Effector CD4-positive, alpha-beta T cell (primary cell): Measurements from ENCODE around the gene NRIP2.

Experiments
- DNase-seq: peaks from one replicate; pipeline ENCODE4 v3.0.0-alpha.2; 2020

Gene NRIP2

DNA sequence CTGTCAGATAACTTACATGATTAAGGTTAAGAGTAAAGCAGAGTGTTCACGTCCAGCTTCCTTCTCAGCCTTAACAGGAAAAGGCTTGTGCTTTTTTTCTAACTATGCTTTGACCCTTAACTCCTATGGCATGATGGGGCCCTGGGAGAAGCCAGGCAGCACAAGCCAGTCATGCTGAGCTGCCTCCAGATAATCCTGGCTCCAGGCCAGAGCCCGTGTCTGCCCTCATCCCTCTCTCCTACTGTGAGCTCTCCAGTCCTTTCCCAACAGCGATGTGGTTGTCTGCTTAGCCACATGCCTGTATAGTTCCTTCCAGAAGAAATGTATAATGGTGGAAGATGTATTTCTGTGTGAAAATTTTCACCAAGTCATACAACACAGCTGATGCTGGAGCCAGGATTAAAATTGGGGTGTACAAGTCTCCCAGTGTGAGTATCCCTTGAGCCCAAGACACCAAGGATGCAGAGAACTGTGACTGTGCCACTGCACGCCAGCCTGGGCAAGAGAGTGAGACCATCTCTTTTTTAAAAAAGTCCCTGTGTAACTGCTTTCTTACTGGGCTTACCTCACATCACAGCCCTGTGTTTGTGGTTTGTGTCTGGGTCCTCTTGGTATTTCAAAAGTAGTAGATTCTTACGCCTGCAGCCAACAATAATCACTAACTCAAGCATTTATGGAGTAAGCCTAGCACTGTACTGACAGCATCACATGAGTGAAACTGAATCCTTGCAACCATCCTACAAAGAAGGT, 30.3 kb downstream of the NRIP2 start:
- DNase-seq: no peak

- DNase-seq: no peak
These were observed 31.0 kb downstream of the NRIP2 start for GRCh38 chr12:2803635-2804392.

GRCh38 chr12:2801044-2801783, 33.6 kb downstream of the NRIP2 start:
- no peak for DNase-seq

DNA sequence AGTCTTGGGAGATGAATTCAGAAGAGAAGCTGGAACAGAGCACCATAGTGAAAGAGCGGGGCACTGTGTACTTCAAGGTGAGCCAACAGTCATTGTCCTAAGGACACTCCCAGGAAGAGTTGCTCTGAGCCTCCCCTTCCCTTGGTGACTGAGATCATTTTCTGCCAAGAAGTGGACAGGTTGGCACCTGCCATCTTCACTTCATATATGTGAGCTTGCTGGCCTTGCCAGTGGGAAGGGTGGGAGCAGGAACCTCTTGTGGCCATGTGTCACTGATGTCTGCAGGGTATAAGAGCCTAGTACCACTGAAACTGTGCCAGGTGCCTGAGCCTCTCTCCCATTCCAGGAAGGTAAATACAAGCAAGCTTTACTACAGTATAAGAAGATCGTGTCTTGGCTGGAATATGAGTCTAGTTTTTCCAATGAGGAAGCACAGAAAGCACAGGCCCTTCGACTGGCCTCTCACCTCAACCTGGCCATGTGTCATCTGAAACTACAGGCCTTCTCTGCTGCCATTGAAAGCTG, 34.7 kb downstream of the NRIP2 start:
- no peak for DNase-seq

DNA sequence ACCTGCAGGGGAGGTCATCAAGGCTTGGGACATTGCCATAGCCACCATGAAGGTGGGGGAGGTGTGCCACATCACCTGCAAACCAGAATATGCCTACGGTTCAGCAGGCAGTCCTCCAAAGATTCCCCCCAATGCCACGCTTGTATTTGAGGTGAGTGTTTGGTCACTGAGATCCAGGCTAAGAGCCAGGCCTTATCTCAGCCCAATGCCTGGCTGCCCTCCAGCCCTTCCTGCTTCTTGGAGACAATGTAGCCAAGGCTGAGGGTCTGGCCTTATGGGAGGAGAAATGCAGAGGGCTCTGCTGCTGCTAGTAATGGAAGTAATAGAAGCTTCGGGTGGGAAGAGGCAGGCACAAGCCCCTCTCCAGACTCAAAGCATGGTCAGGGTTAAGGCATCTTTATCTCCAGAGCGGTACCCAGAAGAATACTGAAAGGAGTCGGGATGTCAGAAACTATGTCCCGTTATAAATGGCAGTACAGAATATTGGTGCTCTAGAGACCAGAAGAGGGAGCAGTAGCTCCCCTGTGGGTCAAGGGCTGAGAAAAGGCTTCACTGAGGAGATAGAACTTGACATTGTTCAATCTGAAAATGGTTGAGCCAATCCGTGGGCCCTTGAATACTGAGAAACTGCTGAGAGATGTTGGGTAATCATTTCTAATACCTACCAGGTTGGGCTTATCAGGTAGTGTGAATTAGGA, 37.0 kb downstream of the NRIP2 start:
- DNase-seq: no peak

DNA sequence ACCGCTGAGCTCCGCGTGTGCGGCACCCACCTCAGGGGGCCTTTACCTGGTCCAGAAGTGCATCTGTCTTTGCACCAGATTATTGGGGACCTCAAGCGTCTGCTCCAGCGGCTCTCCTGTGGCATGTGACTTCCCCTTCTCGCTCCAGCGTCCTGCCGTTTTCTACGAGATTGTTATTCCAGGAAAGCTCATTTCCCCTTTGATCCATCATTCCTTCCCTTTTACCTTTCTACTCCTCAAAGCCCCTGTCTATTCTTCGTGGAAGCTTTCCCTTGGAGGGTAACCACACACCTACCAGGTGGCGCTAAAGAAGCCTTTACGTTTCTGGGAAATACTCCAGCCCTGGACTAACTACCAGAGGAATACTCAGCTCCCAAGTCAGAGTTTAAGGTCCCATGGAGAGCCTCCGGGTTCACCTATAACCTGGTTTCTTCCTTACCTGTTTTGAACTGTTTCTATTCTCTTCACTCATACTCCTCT, 38.6 kb downstream of the NRIP2 start:
- DNase-seq: no peak

DNA sequence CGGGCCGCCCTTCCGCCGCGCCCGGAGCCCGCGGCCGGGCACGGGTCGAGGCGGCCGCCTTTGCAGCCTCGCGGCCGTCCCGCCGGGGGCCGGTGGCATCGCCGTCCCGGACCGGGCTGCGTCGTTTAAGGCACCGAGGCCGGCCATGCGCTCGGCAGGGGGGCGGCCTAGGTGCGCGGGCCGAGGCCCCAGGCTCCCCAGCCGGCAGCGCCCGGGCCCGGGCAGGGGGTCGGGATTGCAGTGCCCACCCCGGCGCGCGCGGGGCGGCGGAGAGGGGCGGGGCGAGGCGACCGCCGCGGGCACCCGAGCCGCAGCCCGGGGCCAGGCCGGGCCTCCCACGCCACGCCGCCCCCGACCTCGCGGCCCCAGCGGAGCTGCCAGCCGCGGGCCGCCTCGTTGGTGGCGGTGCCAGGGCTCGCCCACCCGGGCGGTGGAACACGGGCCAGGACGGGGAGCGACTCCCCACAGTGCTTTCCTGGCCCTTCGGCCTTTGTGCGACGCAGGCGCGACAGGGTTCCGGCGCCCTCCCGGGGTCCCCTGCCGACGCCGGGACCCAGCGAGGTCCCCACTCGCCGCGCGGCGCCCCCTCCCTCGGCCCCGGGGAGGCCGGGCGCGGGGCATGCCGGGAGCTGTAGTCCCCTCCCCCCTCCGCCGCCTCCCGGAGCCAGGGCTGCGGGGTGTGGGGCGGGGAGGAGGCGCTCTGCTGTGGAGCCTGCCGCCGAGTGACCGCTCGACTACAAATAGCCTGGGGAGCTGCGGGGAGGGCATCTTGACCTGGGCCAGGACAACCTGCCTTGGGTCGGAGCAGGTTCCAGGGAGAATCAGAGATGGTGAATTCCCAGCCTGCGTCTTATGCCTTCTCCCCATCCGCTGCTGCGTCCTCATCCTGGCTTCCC, 39.3 kb downstream of the NRIP2 start:
- peak; percentile 63 for DNase-seq

DNA sequence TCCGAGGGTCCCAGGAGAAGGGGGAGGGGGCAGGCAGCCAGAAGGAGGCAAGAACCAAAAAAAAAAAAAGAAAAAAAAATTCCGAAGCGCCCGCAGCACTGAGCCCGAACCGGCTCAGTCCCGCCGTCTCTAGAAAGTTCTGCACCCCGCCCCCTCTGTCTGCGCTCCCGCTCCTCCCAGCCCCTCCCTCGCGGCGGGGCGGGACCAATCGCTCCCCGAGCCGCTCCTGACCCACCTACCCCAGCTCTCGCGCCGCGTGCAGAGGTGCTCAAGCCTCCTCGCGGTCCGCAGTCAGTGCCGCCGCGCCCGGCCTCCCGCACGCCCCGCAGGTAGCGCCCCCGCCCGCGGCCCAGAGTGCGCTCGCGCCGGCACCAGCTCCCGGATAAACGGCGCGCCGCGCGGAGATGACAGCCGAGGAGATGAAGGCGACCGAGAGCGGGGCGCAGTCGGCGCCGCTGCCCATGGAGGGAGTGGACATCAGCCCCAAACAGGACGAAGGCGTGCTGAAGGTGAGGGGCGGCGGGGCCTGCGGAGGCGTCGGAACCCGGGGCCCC, 40.0 kb downstream of the NRIP2 start, which contains the start of gene FKBP4:
TSS of gene FKBP4 (plus strand) at position 235 of the 554 bp plus-strand sequence. CDS start at position 405, 170 bp downstream.
- DNase-seq: peak; percentile 88

DNA sequence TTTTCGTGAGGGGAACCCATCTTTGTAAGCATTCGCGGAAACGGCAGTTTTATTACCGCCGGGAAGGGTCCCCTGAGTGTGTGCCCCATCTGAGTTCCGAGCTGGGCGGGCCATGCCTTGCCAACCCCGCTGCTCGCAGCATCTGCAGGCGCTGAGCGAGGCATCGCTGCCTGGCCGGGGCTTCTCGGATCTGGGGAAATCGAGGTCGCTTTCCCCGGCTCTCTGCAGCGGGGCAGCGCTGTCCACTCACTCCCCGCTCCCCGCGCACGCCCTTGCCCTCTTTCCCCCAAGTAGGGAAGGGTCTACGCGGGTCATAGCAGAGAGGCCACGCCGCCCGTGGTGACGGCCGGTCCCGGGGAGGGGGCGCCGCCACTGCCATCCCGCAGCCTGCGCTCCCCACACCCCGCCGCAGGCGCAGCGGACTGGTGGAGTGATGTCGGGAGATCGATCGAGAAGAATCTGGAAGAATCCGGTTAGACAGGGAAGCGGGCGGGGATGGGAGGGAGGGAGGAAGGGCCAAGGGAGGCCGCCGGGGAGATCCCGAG, 40.6 kb downstream of the NRIP2 start:
- no peak for DNase-seq

DNA sequence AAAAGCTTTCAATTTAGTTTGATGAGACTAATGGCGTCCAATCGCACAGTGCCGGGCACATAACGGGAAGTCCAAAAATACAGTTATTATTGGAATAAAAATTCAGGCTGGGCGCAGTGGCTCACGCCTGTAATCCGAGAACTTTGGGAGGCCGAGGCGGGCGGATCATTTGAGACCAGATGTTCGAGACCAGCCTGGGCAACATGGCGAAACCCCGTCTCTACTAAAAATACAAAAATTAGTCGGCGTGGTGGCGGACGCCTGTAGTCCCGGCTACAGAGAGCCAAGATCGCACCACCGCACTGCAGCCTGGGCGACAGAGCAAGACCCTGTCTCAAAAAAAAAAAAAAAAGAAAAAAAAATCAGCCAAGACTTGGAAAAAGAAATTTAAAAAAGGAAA, 41.3 kb downstream of the NRIP2 start:
- no peak for DNase-seq

GRCh38 chr12:2792671-2793500, 41.9 kb downstream of the NRIP2 start:
- no peak for DNase-seq

GRCh38 chr12:2791089-2791488, 43.7 kb downstream of the NRIP2 start:
- no peak for DNase-seq

DNA sequence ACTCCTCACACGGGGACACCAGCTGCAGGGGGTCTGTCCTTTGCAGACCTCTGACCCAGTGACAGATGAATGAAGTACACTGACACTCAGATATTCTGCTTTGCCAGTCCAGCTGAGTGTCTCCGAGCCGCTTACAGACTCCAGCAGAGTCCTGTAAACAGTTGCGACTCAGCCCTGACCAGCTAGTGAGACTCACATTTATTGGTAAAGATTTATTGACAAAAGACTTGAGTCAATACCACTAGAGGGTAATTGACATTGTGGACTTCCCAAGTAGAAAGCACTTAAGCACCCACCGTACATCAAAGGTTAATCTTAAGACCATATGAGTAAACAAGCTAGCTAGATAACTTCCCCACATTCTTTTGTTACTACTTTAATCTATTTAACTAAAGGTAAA, 49.8 kb downstream of the NRIP2 start:
- no peak for DNase-seq

- DNase-seq: peak; percentile 45
These were observed 50.8 kb downstream of the NRIP2 start for GRCh38 chr12:2783936-2784600.

- no peak for DNase-seq
These were observed 55.6 kb downstream of the NRIP2 start for GRCh38 chr12:2779281-2779680.

DNA sequence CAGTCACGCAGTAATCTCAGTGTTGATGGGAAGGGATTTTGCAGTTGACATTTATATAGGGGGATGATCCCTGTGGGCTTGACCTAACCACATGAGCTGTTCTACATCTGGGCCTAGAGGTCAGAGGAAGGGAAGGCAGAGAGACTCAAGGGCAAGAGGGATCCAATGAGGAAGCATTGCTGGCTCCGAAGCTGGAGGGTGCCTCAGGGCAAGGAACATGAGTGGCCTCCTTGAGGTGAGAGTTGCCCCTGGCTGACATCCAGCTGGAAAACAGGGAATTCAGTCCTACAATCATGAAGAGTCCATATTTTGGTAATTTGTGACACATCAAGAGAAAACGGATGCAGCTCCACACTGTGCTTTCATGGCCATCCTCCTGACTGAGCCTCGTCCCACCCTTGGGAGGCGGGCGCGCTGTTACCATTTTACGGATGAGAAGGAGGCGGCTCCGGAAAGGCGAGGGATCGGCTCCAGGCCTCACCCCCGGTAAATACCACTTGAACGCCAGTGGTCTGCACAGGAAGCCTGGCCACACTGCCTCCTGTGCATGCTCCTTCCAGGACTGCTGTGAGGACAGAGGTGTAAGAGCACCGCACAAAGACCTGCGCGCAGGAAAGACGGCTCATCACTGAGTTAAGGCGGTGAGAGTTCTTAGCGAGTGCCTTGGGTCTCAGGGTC, 58.6 kb downstream of the NRIP2 start:
- no peak for DNase-seq

GRCh38 chr12:2775431-2775830, 59.4 kb downstream of the NRIP2 start:
- DNase-seq: no peak
